Fibroblast of the conjunctiva (primary cell): ENCODE results near the gene POU4F3.

Source experiments
- DNase-seq: peaks from one replicate; pipeline ENCODE4 v3.0.0-alpha.2; 2010; ENCODE audit warnings: low read depth

Gene POU4F3

GRCh38 chr5:146339715-146340259, 1.1 kb downstream of the POU4F3 start:
- no peak for DNase-seq

GRCh38 chr5:146340260-146341081, 1.8 kb downstream of the POU4F3 start:
- peak; percentile 6 for DNase-seq

- DNase-seq: no peak
These were observed 3.2 kb downstream of the POU4F3 start for GRCh38 chr5:146341854-146342253.

GRCh38 chr5:146342519-146342881, 3.9 kb downstream of the POU4F3 start:
- DNase-seq: no peak

GRCh38 chr5:146342882-146343865, 4.5 kb downstream of the POU4F3 start:
- DNase-seq: no peak

GRCh38 chr5:146344155-146345118, 5.8 kb downstream of the POU4F3 start:
- DNase-seq: no peak

- no peak for DNase-seq
These were observed 6.6 kb downstream of the POU4F3 start for GRCh38 chr5:146345240-146345577.

- no peak for DNase-seq
These were observed 7.1 kb downstream of the POU4F3 start for GRCh38 chr5:146345578-146346366.

- no peak for DNase-seq
These were observed 18.5 kb downstream of the POU4F3 start for GRCh38 chr5:146357126-146357525.

GRCh38 chr5:146359836-146360235, 21.2 kb downstream of the POU4F3 start:
- no peak for DNase-seq

GRCh38 chr5:146363161-146363874, 24.7 kb downstream of the POU4F3 start:
- DNase-seq: no peak

- no peak for DNase-seq
These were observed 27.0 kb downstream of the POU4F3 start for GRCh38 chr5:146365618-146366017.

GRCh38 chr5:146366904-146367303, 28.3 kb downstream of the POU4F3 start:
- DNase-seq: no peak

GRCh38 chr5:146368137-146368536, 29.5 kb downstream of the POU4F3 start:
- no peak for DNase-seq

GRCh38 chr5:146369691-146370090, 31.1 kb downstream of the POU4F3 start:
- DNase-seq: no peak

- no peak for DNase-seq
These were observed 38.2 kb downstream of the POU4F3 start for GRCh38 chr5:146376821-146377220.

- no peak for DNase-seq
These were observed 40.3 kb downstream of the POU4F3 start for GRCh38 chr5:146378986-146379385.

GRCh38 chr5:146380714-146381113, 42.1 kb downstream of the POU4F3 start:
- no peak for DNase-seq

- DNase-seq: no peak
These were observed 49.7 kb downstream of the POU4F3 start for GRCh38 chr5:146388386-146388785.

- DNase-seq: no peak
These were observed 51.8 kb downstream of the POU4F3 start for GRCh38 chr5:146390469-146390868.
